HepG2 (cell line): Measurements from ENCODE around the gene ZNF394. TPM values are rescaled to one million over a fixed set of nuclear protein-coding genes. Genes with fewer than 3 reads are reported as not detected.
A peak's percentile ranks its signal among the peaks of the same experiment; 100 is the strongest.

Source experiments
- BCL3 ChIP-seq: sonication (generic); formaldehyde crosslinking; IDR thresholded peaks from 2 replicates; pipeline ENCODE4 v1.5.1; 2020; ENCODE audit warnings: mild to moderate bottlenecking, missing genetic modification reagents, moderate library complexity
- FOXP4 ChIP-seq: sonication (generic); formaldehyde crosslinking; IDR thresholded peaks from 2 replicates; pipeline ENCODE4 v1.4.0; 2020; ENCODE audit warnings: missing genetic modification reagents
- GRHL1 ChIP-seq: sonication (generic); formaldehyde crosslinking; conservative IDR thresholded peaks from 2 replicates; pipeline ENCODE4 v1.8.0; 2022; ENCODE audit warnings: missing genetic modification reagents
- HBP1 ChIP-seq: IDR thresholded peaks from 2 replicates; pipeline ENCODE4 v1.6.1; 2016; ENCODE audit warnings: low read depth, control low read depth
- HOMEZ ChIP-seq: IDR thresholded peaks from 2 replicates; pipeline ENCODE4 v1.6.1; 2016; ENCODE audit warnings: low read depth
- KLF16 ChIP-seq, 2 experiments: sonication (generic) in 1 of 2; formaldehyde crosslinking in 1 of 2; IDR thresholded peaks; 2 replicates each; pipeline versions ENCODE4 v1.6.1 to v1.8.0; 2016 to 2023; ENCODE audit warnings: missing genetic modification reagents in 2 of 2, missing compliant biosample characterization in 1 of 2
- NBN ChIP-seq: fragments of 450-650 bp; conservative IDR thresholded peaks from 2 replicates; pipeline ENCODE4 v1.6.1; 2017
- PHF5A ChIP-seq: IDR thresholded peaks from one replicate; pipeline ENCODE4 v1.6.1; 2018; ENCODE audit warnings: low read depth, missing genetic modification reagents; ENCODE audit not compliant: unreplicated experiment
- SMARCC2 ChIP-seq: fragments of 450-650 bp; IDR thresholded peaks from 2 replicates; pipeline ENCODE4 v1.6.1; 2017; ENCODE audit warnings: antibody characterized with exemption, mild to moderate bottlenecking
- ZBTB39 ChIP-seq: sonication (generic); formaldehyde crosslinking; IDR thresholded peaks from 2 replicates; pipeline ENCODE4 v1.5.0; 2020; ENCODE audit warnings: missing genetic modification reagents
- ZBTB49 ChIP-seq: sonication (generic); formaldehyde crosslinking; IDR thresholded peaks from 2 replicates; pipeline ENCODE4 v1.4.0; 2020; ENCODE audit warnings: missing genetic modification reagents, borderline replicate concordance
- ZC3H13 ChIP-seq: sonication (generic); formaldehyde crosslinking; IDR thresholded peaks from 2 replicates; pipeline ENCODE4 v1.8.1; 2023; ENCODE audit warnings: mild to moderate bottlenecking, missing genetic modification reagents, moderate library complexity
- ZNF12 ChIP-seq: sonication (generic); formaldehyde crosslinking; IDR thresholded peaks from 2 replicates; pipeline ENCODE4 v1.5.0; 2020; ENCODE audit warnings: missing genetic modification reagents
- ZNF143 ChIP-seq: sonication (generic); formaldehyde crosslinking; IDR thresholded peaks from 2 replicates; pipeline ENCODE4 v1.4.0; 2020; ENCODE audit warnings: missing genetic modification reagents
- polyA plus RNA-seq, 8 experiments: library from polyadenylated mRNA; depleted of rRNA in 3 of 8; stranded (reverse) in 7 of 8; unstranded in 1 of 8; fragments of >200 nt; fragmentation: Illumina TruSeq in 4 of 8; extraction: Trizol in 4 of 8; gene quantifications; 2 replicates each; pipeline versions ENCODE4 v1.2.1 to v1.2.3, GENCODE V29; 2011 to 2016; ENCODE audit warnings: low read depth in 4 of 8, missing spikeins in 1 of 8, mixed read lengths in 1 of 8; ENCODE audit not compliant: insufficient read depth in 1 of 8
- total RNA-seq, 5 experiments: library from RNA; depleted of rRNA; stranded (reverse); fragments of >200 nt; fragmentation: Illumina TruSeq; extraction: Trizol; gene quantifications; 2 replicates each; pipeline ENCODE4 v1.2.3, GENCODE V29; 2016; ENCODE audit warnings: low read depth in 1 of 5

Gene ZNF394
- total and polyA plus RNA-seq, 2 of the 13 experiments (the other 11 are each of a cell fraction or from before 2014, with no cell fraction given) = 7.8 to 19.6 TPM

GRCh38 chr7:99499721-99500636 lies at the start of gene ZNF394 (continued):
- TF ChIP-seq ZBTB39 (CRISPR knock-in tag) (no peak), SMARCC2 (no peak), KLF16 (CRISPR knock-in tag; IDR thresholded peaks at IDR 0.05) (peak in 1 of 2 experiments; percentile 90; a peak in 1 of 4 replicates), ZC3H13 (CRISPR knock-in tag) (no peak), GRHL1 (no peak), ZBTB49 (CRISPR knock-in tag) (no peak), ZNF143 (CRISPR knock-in tag) (peak; percentile 82), HOMEZ (CRISPR knock-in tag) (no peak), ZNF12 (peak; percentile 37; the same call in 1 of the 2 replicates), PHF5A (peak; percentile 74), HBP1 (CRISPR knock-in tag) (peak; percentile 65; the same call in 1 of the 2 replicates), NBN (no peak), BCL3 (CRISPR knock-in tag) (peak; percentile 73; the same call in 1 of the 2 replicates), FOXP4 (CRISPR knock-in tag) (no peak; the same call in 1 of the 2 replicates)
